ENCODE measurements around the gene CAMK2B.

- TF ChIP-seq CTCF (IDR thresholded peaks at IDR 0.05) (no peak), POLR2A (IDR thresholded peaks at IDR 0.05) (no peak)
Observed at GRCh38 chr7:44224080-44224973, 101.1 kb downstream of the CAMK2B start.

Measured in esophagus squamous epithelium (tissue), 4 donors.